Measurements from ENCODE around the gene CERS4.
"Not testable (repeated sequence)": the region's sequence is repeated elsewhere in the genome, so short reads cannot be mapped to it uniquely, and the experiment has no call there.

CERS4 gene

GRCh38 chr19:8259142-8259921 is 50.2 kb downstream of the CERS4 start:
- no peak for TF ChIP-seq CTCF (IDR thresholded peaks at IDR 0.05; ENCODE audit: borderline replicate concordance, insufficient read depth, low read depth, low read length)
- no peak overlapping the region for H3K4me3 ChIP-seq (ENCODE audit: low read depth, low read length)

GRCh38 chr19:8259922-8260247 is 50.7 kb downstream of the CERS4 start:
- no peak for TF ChIP-seq CTCF (IDR thresholded peaks at IDR 0.05; ENCODE audit: borderline replicate concordance, insufficient read depth, low read depth, low read length)

GRCh38 chr19:8261347-8261746 is 52.2 kb downstream of the CERS4 start:
- no peak overlapping the region for H3K4me3 ChIP-seq (ENCODE audit: low read depth, low read length)
- TF ChIP-seq CTCF (IDR thresholded peaks at IDR 0.05; ENCODE audit: borderline replicate concordance, insufficient read depth, low read depth, low read length): no peak

More at GRCh38 chr19:8259922-8260247, 50.7 kb downstream of the CERS4 start:
- H3K4me3 ChIP-seq (ENCODE audit: low read depth, low read length): no peak overlapping the region

- no peak overlapping the region for H3K4me3 ChIP-seq (ENCODE audit: low read depth, low read length)
- TF ChIP-seq CTCF (IDR thresholded peaks at IDR 0.05; ENCODE audit: borderline replicate concordance, insufficient read depth, low read depth, low read length): no peak
These were observed 52.7 kb downstream of the CERS4 start for GRCh38 chr19:8261881-8262280.

GRCh38 chr19:8262431-8262830 is 53.3 kb downstream of the CERS4 start:
- H3K4me3 ChIP-seq (ENCODE audit: low read depth, low read length): no peak overlapping the region
- no peak for TF ChIP-seq CTCF (IDR thresholded peaks at IDR 0.05; ENCODE audit: borderline replicate concordance, insufficient read depth, low read depth, low read length)

GRCh38 chr19:8264248-8264647 is 55.1 kb downstream of the CERS4 start:
- H3K4me3 ChIP-seq (ENCODE audit: low read depth, low read length): not testable (repeated sequence)

- TF ChIP-seq CTCF (IDR thresholded peaks at IDR 0.05; ENCODE audit: borderline replicate concordance, insufficient read depth, low read depth, low read length): no peak
These were observed 56.7 kb downstream of the CERS4 start for GRCh38 chr19:8265872-8266271.

More at GRCh38 chr19:8265872-8266271, 56.7 kb downstream of the CERS4 start:
- H3K4me3 ChIP-seq (ENCODE audit: low read depth, low read length): no peak overlapping the region

All from GM12875 (cell line).